CD4-positive, alpha-beta T cell treated with Interleukin-17A for 1 hour (primary cell): ENCODE results near the gene RGS7.
A peak's percentile ranks its signal among the peaks of the same experiment; 100 is the strongest.
"Not testable (repeated sequence)": the region's sequence is repeated elsewhere in the genome, so short reads cannot be mapped to it uniquely, and the experiment has no call there.

Source experiments
- DNase-seq: peaks from one replicate; pipeline ENCODE4 v3.0.0-alpha.2; 2020

RGS7 gene

GRCh38 chr1:240763771-240764170 is 593.2 kb downstream of the RGS7 start:
- no peak for DNase-seq

GRCh38 chr1:240763095-240763494 is 593.9 kb downstream of the RGS7 start:
- not testable (repeated sequence) for DNase-seq

GRCh38 chr1:240762471-240762987 is 594.5 kb downstream of the RGS7 start:
- DNase-seq: not testable (repeated sequence)

- DNase-seq: not testable (repeated sequence)
These were observed 598.2 kb downstream of the RGS7 start for GRCh38 chr1:240758777-240759176.

GRCh38 chr1:240758296-240758695 is 598.7 kb downstream of the RGS7 start:
- DNase-seq: no peak

GRCh38 chr1:240747907-240748306 is 609.1 kb downstream of the RGS7 start:
- no peak for DNase-seq

GRCh38 chr1:240743705-240744104 is 613.3 kb downstream of the RGS7 start:
- DNase-seq: no peak

GRCh38 chr1:240739754-240740153 is 617.3 kb downstream of the RGS7 start:
- DNase-seq: no peak

- no peak for DNase-seq
These were observed 617.9 kb downstream of the RGS7 start for GRCh38 chr1:240739139-240739538.

- no peak for DNase-seq
These were observed 619.2 kb downstream of the RGS7 start for GRCh38 chr1:240737766-240738265.

- no peak for DNase-seq
These were observed 619.7 kb downstream of the RGS7 start for GRCh38 chr1:240737298-240737697.

GRCh38 chr1:240734705-240735104 is 622.3 kb downstream of the RGS7 start:
- not testable (repeated sequence) for DNase-seq

GRCh38 chr1:240734001-240734400 is 623.0 kb downstream of the RGS7 start:
- no peak for DNase-seq

- peak; percentile 24 for DNase-seq
These were observed 624.6 kb downstream of the RGS7 start for GRCh38 chr1:240732390-240732789.
